Measurements from ENCODE around the gene MUC2. TPM values are rescaled to one million over a fixed set of nuclear protein-coding genes. Genes with fewer than 3 reads are reported as not detected.

MUC2 gene
- total and polyA plus RNA-seq, 2 of the 4 experiments (the other 2 are of a cell fraction) = not detected

GRCh38 chr11:1075341-1075911, 752 bp downstream of the MUC2 start:
- in situ Hi-C loops (cut with MboI; ENCODE audit: low sequenced_read_pairs) (no loop called here), intact Hi-C loops (cut with micrococcal nuclease) (no loop called here), dilution Hi-C loops (cut with HindIII; ENCODE audit: low sequenced_read_pairs, unreplicated experiment) (no loop called here)
- ChIA-PET POLR2A (ENCODE audit: unreplicated experiment) (no interaction called here), CTCF (no interaction called here)
- Histone ChIP-seq H2AK9ac (replicated peaks; ENCODE audit: low read depth, low read length, poor library complexity) (no peak overlapping the region), H2BK15ac (ENCODE audit: low read depth, low read length) (no peak overlapping the region), H2BK20ac (ENCODE audit: low read depth, low read length) (no peak overlapping the region), H3K4ac (ENCODE audit: low read depth, low read length) (no peak overlapping the region), H3K56ac (ENCODE audit: extremely low read depth, insufficient read depth, low read length) (no peak overlapping the region), H4K20me1 (ENCODE audit: insufficient read depth, low read length) (no peaks in the 10 kb centered on the region), H3K36me3 (ENCODE audit: control insufficient read depth, insufficient read depth, low read length) (no peaks in the 10 kb centered on the region), H3K9me1 (ENCODE audit: insufficient read depth, low read length) (no peaks in the 10 kb centered on the region), H3K4me2 (ENCODE audit: low read depth, low read length) (no peak overlapping the region), H4K8ac (ENCODE audit: low read depth in 2 of 2, low read length in 2 of 2) (no peak overlapping the region), H4K5ac (ENCODE audit: low read depth, low read length) (no peak overlapping the region), H3K9ac (ENCODE audit: low read depth, low read length) (no peak overlapping the region), H3K79me1 (ENCODE audit: low read depth in 1 of 2, low read length in 2 of 2) (no peaks in the 10 kb centered on the region), H2BK120ac (ENCODE audit: low read depth, low read length) (no peak overlapping the region), H3K27me3 (ENCODE audit: control insufficient read depth, insufficient read depth, low read length) (no peaks in the 10 kb centered on the region; the same call in 1 of the 2 replicates), H4K91ac (ENCODE audit: insufficient read depth, low read depth, low read length) (no peak overlapping the region), H3K9me3 (ENCODE audit: control insufficient read depth, insufficient read depth, low read length) (no peaks in the 10 kb centered on the region), H3K14ac (replicated peaks; ENCODE audit: low read depth, low read length) (no peak overlapping the region), H2BK5ac (ENCODE audit: low read depth, low read length, poor library complexity, severe bottlenecking) (no peak overlapping the region), H3K4me1 (ENCODE audit: control insufficient read depth, insufficient read depth, low read length) (peaks cover 11% of the 10 kb centered on the region), H3K18ac (ENCODE audit: low read depth, low read length) (no peak overlapping the region), H3K4me3 (ENCODE audit: insufficient read depth, low read depth, low read length) (no peak overlapping the region), H2AK5ac (ENCODE audit: low read depth, low read length) (no peak overlapping the region), H2AFZ (replicated peaks; ENCODE audit: low read length, poor library complexity) (no peak overlapping the region), H3K23ac (ENCODE audit: low read depth, low read length) (no peak overlapping the region), H3K27ac (ENCODE audit: insufficient read depth, low read length) (no peak overlapping the region)
- no TSS peak for BruUV-seq (replicated peaks)
- TF ChIP-seq FOS (IDR thresholded peaks at IDR 0.05; ENCODE audit: low read depth, low read length) (no peak), RCOR1 (IDR thresholded peaks at IDR 0.05; ENCODE audit: insufficient replicate concordance, low read length) (no peak), MXI1 (IDR thresholded peaks at IDR 0.05; ENCODE audit: borderline replicate concordance, low read depth, low read length) (no peak), ELK1 (IDR thresholded peaks at IDR 0.05; ENCODE audit: borderline replicate concordance, low read depth, low read length) (no peak), CEBPB (IDR thresholded peaks at IDR 0.05; ENCODE audit: low read depth, low read length) (no peak), RAD21 (IDR thresholded peaks at IDR 0.05; ENCODE audit: low read length) (no peak), NFE2L2 (IDR thresholded peaks at IDR 0.05; ENCODE audit: low read depth, low read length) (no peak), MAZ (IDR thresholded peaks at IDR 0.05; ENCODE audit: borderline replicate concordance, low read depth, low read length) (no peak), BHLHE40 (IDR thresholded peaks at IDR 0.05; ENCODE audit: low read depth, low read length) (no peak), POLR2A (IDR thresholded peaks at IDR 0.05; ENCODE audit: low read depth, low read length) (no peak), SMC3 (IDR thresholded peaks at IDR 0.05; ENCODE audit: low read depth, low read length) (no peak), MAFK (IDR thresholded peaks at IDR 0.05; ENCODE audit: low read depth, low read length) (no peak)
- TF ChIP-seq, protein P1, sequence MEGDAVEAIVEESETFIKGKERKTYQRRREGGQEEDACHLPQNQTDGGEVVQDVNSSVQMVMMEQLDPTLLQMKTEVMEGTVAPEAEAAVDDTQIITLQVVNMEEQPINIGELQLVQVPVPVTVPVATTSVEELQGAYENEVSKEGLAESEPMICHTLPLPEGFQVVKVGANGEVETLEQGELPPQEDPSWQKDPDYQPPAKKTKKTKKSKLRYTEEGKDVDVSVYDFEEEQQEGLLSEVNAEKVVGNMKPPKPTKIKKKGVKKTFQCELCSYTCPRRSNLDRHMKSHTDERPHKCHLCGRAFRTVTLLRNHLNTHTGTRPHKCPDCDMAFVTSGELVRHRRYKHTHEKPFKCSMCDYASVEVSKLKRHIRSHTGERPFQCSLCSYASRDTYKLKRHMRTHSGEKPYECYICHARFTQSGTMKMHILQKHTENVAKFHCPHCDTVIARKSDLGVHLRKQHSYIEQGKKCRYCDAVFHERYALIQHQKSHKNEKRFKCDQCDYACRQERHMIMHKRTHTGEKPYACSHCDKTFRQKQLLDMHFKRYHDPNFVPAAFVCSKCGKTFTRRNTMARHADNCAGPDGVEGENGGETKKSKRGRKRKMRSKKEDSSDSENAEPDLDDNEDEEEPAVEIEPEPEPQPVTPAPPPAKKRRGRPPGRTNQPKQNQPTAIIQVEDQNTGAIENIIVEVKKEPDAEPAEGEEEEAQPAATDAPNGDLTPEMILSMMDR (conservative IDR thresholded peaks at IDR 0.05; ENCODE audit: low read depth, low read length) = no peak
- WGBS, 2 experiments (ENCODE audit: extremely low coverage in 2 of 2, insufficient read length in 1 of 2) = 80% methylated on average over 14 of the region's 28 CpGs; no CpG with 5 or more reads in 1 of the 2 experiments
- ATAC-seq (ENCODE audit: low read depth) (no peak), DNase-seq (no peak)

Data from IMR-90 (cell line).